GM23248 (cell line): ENCODE results near the gene OLR1. TPM values are rescaled to one million over a fixed set of nuclear protein-coding genes. Genes with fewer than 3 reads are reported as not detected.
A peak's percentile ranks its signal among the peaks of the same experiment; 100 is the strongest.

Experiments
- DNase-seq: peaks from one replicate; pipeline ENCODE4 v3.0.0-alpha.2; 2015
- H2AFZ ChIP-seq: fragments of 200-600 bp; sonication (generic); 2 replicates; pipeline ENCODE4 v1.6.1; 2016; ENCODE audit warnings: antibody characterized with exemption
- H3F3A ChIP-seq: fragments of 200-600 bp; sonication (generic); 2 replicates; pipeline ENCODE4 v1.6.1; 2016; ENCODE audit warnings: mild to moderate bottlenecking, antibody characterized with exemption, mixed run types; ENCODE audit not compliant: insufficient read depth
- H3K27ac ChIP-seq: fragments of 200-600 bp; sonication (generic); 2 replicates; pipeline ENCODE4 v1.5.1; 2016; ENCODE audit warnings: mild to moderate bottlenecking
- H3K27me3 ChIP-seq: fragments of 200-600 bp; sonication (generic); replicated peaks from 2 replicates; pipeline ENCODE4 v1.6.1; 2016; ENCODE audit warnings: mild to moderate bottlenecking; ENCODE audit not compliant: insufficient read depth
- H3K36me3 ChIP-seq: fragments of 200-600 bp; sonication (generic); 2 replicates; pipeline ENCODE4 v1.6.1; 2016; ENCODE audit warnings: low read depth, mild to moderate bottlenecking
- H3K4me1 ChIP-seq: fragments of 200-600 bp; sonication (generic); 2 replicates; pipeline ENCODE4 v1.6.1; 2016; ENCODE audit warnings: mild to moderate bottlenecking; ENCODE audit not compliant: insufficient read depth
- H3K4me2 ChIP-seq: fragments of 200-600 bp; sonication (generic); one replicate; pipeline ENCODE4 v1.6.1; 2016; ENCODE audit warnings: mild to moderate bottlenecking; ENCODE audit not compliant: unreplicated experiment
- H3K4me3 ChIP-seq: fragments of 200-600 bp; sonication (generic); 2 replicates; pipeline ENCODE4 v1.5.1; 2016; ENCODE audit warnings: mild to moderate bottlenecking
- H3K79me2 ChIP-seq: fragments of 200-600 bp; sonication (generic); 2 replicates; pipeline ENCODE4 v1.6.1; 2016; ENCODE audit warnings: mild to moderate bottlenecking; ENCODE audit not compliant: insufficient read depth
- H3K9ac ChIP-seq: fragments of 200-600 bp; sonication (generic); 2 replicates; pipeline ENCODE4 v1.6.1; 2016; ENCODE audit warnings: mild to moderate bottlenecking
- H3K9me2 ChIP-seq: fragments of 200-600 bp; sonication (generic); 2 replicates; pipeline ENCODE4 v1.6.1; 2016; ENCODE audit warnings: mixed run types, mild to moderate bottlenecking, moderate library complexity; ENCODE audit not compliant: insufficient read depth
- H3K9me3 ChIP-seq: fragments of 200-600 bp; sonication (generic); one replicate; pipeline ENCODE4 v1.6.1; 2017; ENCODE audit warnings: low read depth
- H4K20me1 ChIP-seq: fragments of 200-600 bp; sonication (generic); 2 replicates; pipeline ENCODE4 v1.6.0; 2016; ENCODE audit not compliant: insufficient read depth
- EZH2 ChIP-seq: fragments of 200-600 bp; sonication (generic); IDR thresholded peaks from 2 replicates; pipeline ENCODE4 v1.6.1; 2018; ENCODE audit warnings: antibody characterized with exemption, mild to moderate bottlenecking; ENCODE audit not compliant: insufficient read depth, poor library complexity, severe bottlenecking
- EZH2phosphoT487 ChIP-seq: fragments of 200-600 bp; sonication (generic); IDR thresholded peaks from 2 replicates; pipeline ENCODE4 v1.6.1; 2018; ENCODE audit warnings: antibody characterized with exemption, moderate library complexity, mild to moderate bottlenecking, low read depth; ENCODE audit not compliant: insufficient read depth
- WGBS, 2 experiments: methylation state at CpG; one replicate each; pipeline ENCODE4 v1.1.6; 2015 to 2017; ENCODE audit warnings: low lambda C conversion rate in 2 of 2, low coverage in 1 of 2; ENCODE audit errors: missing lambda C conversion rate in 2 of 2; 5-methylcytosine and 5-hydroxymethylcytosine counted together
- in situ Hi-C: fragments of 300-500 bp; cut with MboI; formaldehyde crosslinking; loops from 2 replicates; pipeline ENCODE4 v1.15.0; 2020
- polyA plus RNA-seq: library from polyadenylated mRNA; unstranded; fragments of >200 nt; fragmentation: Nextera tagmentation; extraction: Ambion mirVana; gene quantifications from 2 replicates; pipeline ENCODE4 v1.2.1, GENCODE V29; 2016
- total RNA-seq: library from RNA; depleted of rRNA; stranded (reverse); fragments of >200 nt; shearing (Covaris generic); gene quantifications from 2 replicates; pipeline ENCODE4 v1.2.3, GENCODE V29; 2014

The OLR1 gene
- total and polyA plus RNA-seq, 2 experiments from 2014 or later, result 4.6 to 6.3 TPM

- H3K4me2 ChIP-seq, result no peak overlapping the region
Measured at GRCh38 chr12:10142976-10143589, 28.8 kb downstream of the OLR1 start.

DNA sequence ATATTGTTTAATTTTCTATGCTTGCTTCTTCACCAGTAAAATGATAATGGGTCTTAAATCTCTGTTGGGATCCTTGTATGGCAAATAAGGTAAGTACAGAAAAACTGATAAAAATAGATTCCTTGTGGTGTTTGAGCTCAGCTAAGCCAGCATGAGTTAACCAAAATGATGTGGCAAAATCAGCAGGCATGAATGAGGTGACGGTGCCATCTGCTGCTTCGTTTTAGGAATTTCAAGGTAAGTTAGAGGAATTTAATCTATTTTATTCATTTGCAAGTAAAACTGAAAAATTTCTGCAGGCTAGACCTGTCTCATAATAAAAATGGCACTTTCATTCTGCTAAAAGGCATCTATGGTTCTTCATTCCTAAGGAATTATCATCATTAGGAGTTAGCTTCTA lies 31.9 kb downstream of the OLR1 start:
- Histone ChIP-seq H2AFZ (no peak overlapping the region), H3K36me3 (no peaks in the 10 kb centered on the region), H3K4me2 (no peak overlapping the region), H4K20me1 (no peaks in the 10 kb centered on the region), H3K27me3 (no peaks in the 10 kb centered on the region), H3K4me3 (no peak overlapping the region), H3K79me2 (no peaks in the 10 kb centered on the region), H3K9me3 (no peaks in the 10 kb centered on the region), H3K9ac (no peak overlapping the region), H3K9me2 (no peaks in the 10 kb centered on the region), H3K4me1 (peaks cover 14% of the 10 kb centered on the region), H3F3A (peaks cover 7% of the 10 kb centered on the region; the same call in 1 of the 2 replicates), H3K27ac (no peak overlapping the region)
- 9 to 18% methylated on average over 2 of the region's 2 CpGs for WGBS, 2 experiments
- in situ Hi-C loops, result loop anchor here (25.0 kb wide), 1 partner anchor 328 kb away; no protein-coding TSS in a partner anchor
- TF ChIP-seq EZH2 (no peak), EZH2phosphoT487 (no peak)
- peak; percentile 80 for DNase-seq

More at GRCh38 chr12:10142976-10143589, 28.8 kb downstream of the OLR1 start:
- peaks cover 7% of the 10 kb centered on the region; the same call in 1 of the 2 replicates for H3F3A ChIP-seq
- no peaks in the 10 kb centered on the region for H3K9me3 ChIP-seq
- no peaks in the 10 kb centered on the region for H3K36me3 ChIP-seq
- no peaks in the 10 kb centered on the region for H4K20me1 ChIP-seq
- DNase-seq, result peak; percentile 48
- no peak overlapping the region for H3K27ac ChIP-seq
- H2AFZ ChIP-seq, result no peak overlapping the region
- TF ChIP-seq EZH2 (no peak), EZH2phosphoT487 (no peak)
- no peaks in the 10 kb centered on the region for H3K27me3 ChIP-seq
- in situ Hi-C loops, result loop anchor here (25.0 kb wide), 1 partner anchor 331 kb away; no protein-coding TSS in a partner anchor
- no peak overlapping the region for H3K9ac ChIP-seq
- H3K4me3 ChIP-seq, result no peak overlapping the region
- H3K79me2 ChIP-seq, result no peaks in the 10 kb centered on the region
- H3K9me2 ChIP-seq, result no peaks in the 10 kb centered on the region
- peaks cover 14% of the 10 kb centered on the region for H3K4me1 ChIP-seq
- WGBS, 2 experiments, result 0% methylated on average over 1 of the region's 1 CpG

- Histone ChIP-seq H3K4me1 (no peaks in the 10 kb centered on the region), H3K27ac (no peak overlapping the region), H3K27me3 (no peaks in the 10 kb centered on the region), H3F3A (no peaks in the 10 kb centered on the region), H4K20me1 (no peaks in the 10 kb centered on the region), H3K9me2 (no peaks in the 10 kb centered on the region), H3K36me3 (no peaks in the 10 kb centered on the region), H2AFZ (no peak overlapping the region), H3K79me2 (no peaks in the 10 kb centered on the region), H3K9ac (no peak overlapping the region), H3K4me2 (no peak overlapping the region), H3K9me3 (no peaks in the 10 kb centered on the region), H3K4me3 (no peak overlapping the region)
- peak; percentile 13 for DNase-seq
- TF ChIP-seq EZH2phosphoT487, result no peak
- 56 to 59% methylated on average over 13 of the region's 13 CpGs for WGBS, 2 experiments
- in situ Hi-C loops, result loop anchor here (25.0 kb wide), 1 partner anchor 324 kb away; no protein-coding TSS in a partner anchor
Measured at GRCh38 chr12:10136637-10137205, 35.2 kb downstream of the OLR1 start.

DNA sequence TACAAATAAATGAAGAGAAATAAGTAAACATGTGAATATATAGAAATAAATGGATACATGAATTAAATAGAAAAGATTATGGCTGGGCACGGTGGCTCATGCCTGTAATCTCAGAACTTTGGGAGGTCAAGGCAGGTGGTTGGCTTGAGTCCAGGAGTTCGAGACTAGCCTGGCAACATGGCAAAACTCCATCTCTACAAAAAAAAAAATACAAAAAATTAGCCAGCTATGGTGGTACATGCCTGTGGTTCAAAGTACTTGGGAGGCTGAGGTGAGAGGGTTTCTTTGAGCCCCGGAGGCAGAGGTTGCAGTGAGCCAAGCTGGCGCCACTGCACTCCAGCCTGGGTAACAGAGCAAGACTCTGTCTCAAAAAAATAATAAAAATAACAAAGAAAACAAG lies 36.8 kb downstream of the OLR1 start:
- Histone ChIP-seq H3K4me3 (no peak overlapping the region), H4K20me1 (no peaks in the 10 kb centered on the region), H2AFZ (no peak overlapping the region), H3K27me3 (no peaks in the 10 kb centered on the region), H3K9me2 (no peaks in the 10 kb centered on the region), H3K9ac (no peak overlapping the region), H3F3A (no peaks in the 10 kb centered on the region), H3K36me3 (no peaks in the 10 kb centered on the region), H3K79me2 (no peaks in the 10 kb centered on the region), H3K9me3 (no peaks in the 10 kb centered on the region), H3K27ac (no peak overlapping the region), H3K4me1 (no peaks in the 10 kb centered on the region), H3K4me2 (no peak overlapping the region)
- TF ChIP-seq EZH2 (no peak), EZH2phosphoT487 (no peak)
- 44% methylated on average over 4 of the region's 4 CpGs for WGBS, 2 experiments
- in situ Hi-C loops, result loop anchor here (25.0 kb wide), 1 partner anchor 323 kb away; no protein-coding TSS in a partner anchor
- no peak for DNase-seq
